ENCODE results near the gene LGALS7.
"Not testable (repeated sequence)": the region's sequence is repeated elsewhere in the genome, so short reads cannot be mapped to it uniquely, and the experiment has no call there.

LGALS7 gene

DNA sequence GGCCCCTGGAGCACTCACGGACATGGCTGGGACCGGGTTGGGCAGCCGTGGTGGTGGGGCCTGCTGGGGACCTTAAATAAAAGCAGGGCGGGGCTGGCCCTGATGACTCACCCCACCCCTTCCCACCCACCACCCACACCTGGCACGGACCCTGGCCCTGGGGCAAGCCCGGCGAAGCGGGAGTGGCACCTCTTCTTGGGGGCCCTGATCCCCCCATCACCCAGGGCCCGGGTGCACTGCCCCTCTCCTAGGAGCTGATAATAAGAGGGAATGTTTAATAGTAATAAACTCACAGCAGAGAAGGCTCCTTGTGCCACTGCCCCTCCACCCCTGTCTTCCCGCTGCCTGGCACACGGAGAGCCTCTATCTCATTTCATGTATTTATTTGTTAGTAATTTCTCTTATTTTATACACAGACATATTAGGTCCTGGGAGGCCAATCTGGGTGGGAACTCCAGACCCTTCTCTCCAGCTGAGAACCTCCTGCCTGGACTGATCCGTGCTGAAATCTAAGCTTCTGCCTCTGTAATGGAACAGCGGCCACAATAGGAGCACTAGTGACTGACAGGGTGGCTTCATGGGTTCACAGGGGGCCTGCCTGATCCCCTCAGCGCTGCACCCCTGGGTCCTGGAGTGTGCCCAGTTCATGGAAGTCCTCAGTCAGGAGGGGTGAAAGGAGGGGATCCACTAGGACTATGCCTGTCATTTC lies at the start of gene LGALS7:
TSS of gene LGALS7 (minus strand) at position 49 of the 709 bp plus-strand sequence. CDS start at position 24, 25 bp downstream.
- no peak for DNase-seq

DNA sequence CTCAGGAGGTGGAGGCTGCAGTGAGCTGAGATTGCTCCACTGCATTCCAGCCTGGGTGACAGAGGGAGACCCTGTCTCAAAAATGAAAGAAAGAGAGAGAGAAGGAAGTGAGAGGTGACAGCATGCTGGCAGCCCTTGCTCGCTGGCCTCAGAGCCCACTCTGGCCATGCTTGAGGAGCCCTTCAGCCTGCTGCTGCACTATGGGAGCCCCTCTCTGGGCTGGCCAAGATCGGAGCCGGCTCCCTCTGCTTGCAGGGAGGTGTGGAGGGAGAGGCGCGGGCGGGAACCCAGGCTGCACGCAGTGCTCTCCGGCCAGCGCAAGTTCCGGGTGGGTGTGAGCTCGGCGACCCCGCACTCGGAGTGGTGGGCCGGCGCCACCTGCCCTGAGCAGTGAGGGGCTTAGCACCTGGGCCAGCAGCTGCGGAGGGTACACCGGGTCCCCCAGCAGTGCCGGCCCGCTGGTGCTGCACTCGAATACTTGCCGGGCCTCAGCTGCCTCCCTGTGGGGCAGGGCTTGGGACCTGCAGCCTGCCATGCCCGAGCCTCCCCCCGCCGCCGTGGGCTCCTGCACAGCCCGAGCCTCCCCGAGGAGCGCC lies 48.0 kb upstream of the LGALS7 start:
- not testable (repeated sequence) for DNase-seq

DNA sequence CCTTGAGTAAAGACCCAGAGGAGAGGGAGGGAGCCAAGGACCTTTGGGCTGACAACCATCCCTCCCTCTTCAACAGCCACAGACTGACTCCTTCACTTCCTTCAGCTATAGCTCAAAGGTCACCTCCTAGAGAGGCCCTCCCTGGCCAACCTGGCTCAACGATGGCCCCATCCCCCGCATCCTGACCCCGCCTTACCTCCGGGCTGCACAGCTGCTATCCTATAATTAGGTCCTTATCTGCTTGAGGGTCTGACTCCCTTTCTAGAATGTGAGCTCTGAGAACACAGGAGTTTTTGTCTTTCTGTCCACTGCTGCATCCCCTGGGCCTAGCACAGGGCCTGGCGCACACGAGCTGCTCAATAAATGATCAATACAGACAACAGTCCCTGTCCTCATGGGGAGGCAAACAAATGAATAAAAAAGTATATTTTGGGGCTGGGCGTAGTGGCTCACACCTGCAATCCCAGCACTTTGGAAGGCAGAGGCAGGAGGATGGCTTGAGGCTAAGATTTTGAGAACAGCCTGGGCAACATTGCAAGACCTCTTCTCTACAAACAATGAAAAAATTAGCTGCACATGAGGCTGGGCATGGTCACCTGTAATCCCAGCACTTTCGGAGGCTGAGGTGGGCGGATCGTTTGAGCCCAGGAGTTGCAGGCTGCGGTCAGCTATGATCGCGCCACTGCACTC lies 46.1 kb upstream of the LGALS7 start:
- no peak for DNase-seq

DNA sequence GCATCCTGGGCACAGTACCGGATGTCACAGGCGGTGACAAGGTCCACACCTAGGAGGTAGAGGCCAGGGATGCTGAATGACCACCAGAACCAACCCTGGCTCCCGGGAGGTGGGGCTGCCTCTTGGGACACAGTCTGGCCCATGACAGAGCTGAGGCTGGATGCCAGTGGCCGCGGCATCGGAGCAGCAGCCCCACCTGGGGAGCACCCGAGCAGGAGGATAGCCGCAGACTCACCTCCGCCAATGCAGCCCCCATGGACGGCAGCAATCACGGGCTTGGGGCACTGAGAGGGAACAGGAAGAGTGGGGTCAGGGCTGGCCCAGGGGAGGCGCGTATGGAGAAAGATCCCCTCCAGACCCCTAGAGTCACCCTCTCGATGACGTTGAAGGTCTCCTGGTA lies 43.8 kb upstream of the LGALS7 start:
- no peak for DNase-seq

DNA sequence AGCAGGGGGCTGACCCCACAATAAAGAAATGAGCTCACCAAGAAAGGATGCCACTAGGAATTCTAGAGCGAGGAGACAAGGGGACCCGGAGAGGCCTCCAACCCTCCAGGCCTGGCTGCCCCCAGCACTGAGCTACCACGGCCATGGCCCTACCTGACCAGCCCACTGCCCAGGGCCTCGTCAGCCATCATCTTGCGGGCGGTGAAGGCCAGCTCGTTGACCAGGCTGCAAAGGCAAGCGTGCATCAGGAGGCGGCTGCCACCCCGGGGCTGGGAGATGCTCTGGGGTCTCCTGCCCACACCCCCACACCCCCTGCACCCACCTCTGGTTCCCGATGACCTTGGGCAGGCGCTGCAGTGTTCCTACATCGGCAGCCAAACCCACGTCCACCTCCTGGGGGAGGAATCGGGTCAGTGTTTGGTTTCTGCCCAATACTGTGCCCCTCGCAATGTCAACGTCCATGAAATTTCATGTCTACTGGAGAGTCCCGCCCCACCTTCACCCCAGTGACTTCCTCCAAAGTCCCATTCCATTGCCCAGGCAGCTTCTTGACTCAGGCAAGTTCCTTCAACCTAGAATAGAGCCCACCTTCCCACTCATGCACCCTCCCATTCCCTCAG lies 42.9 kb upstream of the LGALS7 start:
- DNase-seq, result no peak

DNA sequence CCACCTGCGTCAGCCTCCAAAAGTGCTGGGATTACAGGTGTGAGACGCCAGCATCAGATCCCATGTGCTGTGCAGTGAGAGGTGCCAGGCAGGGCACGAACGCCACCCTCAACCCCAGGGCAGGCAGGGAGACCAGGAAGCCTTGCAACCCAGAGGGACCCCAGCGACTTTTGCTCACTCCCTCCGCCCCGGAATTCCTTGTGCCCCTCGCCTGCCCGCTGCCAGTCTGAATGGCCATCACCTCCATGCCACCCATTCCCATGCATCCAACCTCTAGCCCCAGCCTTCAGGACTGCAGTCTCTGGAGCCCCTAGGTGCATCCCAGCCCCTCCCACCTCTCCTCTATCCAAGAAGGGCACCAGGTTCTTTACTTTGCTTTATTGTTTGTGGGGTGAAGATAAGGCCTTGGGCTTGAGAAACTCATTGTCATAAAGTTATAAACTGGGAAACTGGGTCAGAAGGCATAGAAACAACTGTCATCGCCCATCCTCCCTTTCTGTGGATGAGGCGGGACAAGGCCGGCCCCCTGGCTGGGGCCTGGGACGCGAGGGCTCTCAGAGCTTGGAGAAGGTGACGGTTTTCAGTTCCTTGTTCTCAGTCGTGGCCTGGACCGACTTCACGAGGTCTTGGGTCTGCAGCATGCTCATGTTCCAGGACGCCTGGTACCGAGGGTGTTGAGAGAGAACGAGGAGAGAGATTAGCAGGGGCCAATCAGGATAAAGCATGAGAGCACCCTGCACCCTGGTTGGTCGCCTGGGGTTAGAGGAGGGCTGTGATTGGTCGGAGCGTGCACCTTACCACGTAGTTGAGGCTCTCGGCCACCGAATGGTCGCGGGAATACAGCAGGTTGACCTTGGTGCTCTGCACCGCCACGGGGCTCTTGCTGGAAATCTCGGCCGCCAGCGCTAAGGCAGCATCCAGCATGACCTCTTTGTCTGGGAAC lies 42.0 kb upstream of the LGALS7 start:
- DNase-seq, result no peak

DNA sequence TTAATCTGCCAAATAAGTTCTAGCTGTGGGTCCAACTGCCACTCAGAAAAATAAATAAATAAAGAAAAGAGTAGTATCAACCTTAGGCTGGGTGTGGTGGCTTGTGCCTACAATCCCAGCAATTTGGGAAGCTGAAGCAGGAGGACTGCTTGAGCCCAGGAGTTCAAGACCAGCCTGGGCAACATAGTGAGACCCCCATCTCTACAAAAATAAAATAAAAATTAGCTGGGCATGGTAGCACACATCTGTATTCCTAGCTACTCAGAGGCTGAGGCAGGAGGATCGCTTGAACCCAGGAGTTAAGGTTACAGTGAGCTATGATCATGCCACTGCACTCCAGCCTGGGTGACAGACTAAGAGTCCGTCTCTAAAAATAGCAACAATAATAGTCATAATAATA lies 40.6 kb upstream of the LGALS7 start:
- DNase-seq, result not testable (repeated sequence)

DNA sequence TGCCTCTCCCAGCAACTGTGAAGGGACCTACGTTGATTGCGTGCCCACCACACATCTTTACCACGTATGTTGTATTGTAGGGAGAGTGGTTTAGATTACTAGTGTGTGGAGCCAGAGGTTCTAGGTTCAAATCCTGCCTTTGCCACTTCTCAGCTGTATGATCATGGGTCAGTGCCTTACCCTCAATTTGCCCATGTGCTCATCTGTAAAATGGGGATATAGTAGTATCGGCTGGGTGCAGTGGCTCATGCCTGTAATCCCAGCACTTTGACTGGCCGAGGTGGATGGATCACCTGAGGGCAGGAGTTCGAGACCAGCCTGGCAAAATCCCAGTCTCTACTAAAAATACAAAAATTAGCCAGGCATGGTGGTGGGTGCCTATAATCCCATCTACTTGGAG lies 40.0 kb upstream of the LGALS7 start:
- DNase-seq, result no peak

DNA sequence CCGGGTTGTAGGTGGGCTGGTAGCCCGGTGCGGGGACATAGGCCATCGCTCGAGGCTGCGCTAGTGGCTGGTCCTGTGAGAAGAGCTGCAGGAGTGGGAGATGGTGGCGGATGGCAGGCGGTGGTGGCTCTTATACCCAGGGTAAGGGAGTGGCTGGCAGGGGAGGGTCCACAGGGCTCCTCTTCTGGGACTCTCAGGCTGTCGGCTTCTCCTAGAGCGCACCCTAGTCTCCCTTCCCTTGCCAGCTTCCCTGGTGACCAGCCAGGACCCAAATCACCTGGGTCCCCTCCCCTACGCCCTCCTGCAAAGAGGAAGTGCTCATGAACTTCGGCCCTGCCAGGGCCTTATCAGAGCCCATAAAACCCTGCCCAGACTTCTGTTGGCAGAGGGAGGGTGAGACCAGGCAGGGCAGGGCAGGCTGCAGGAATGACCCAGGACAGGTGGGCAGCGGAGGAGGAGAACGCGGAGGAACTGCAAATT lies 39.6 kb upstream of the LGALS7 start, which contains the start of gene LGALS4:
TSS of gene LGALS4 (minus strand) at position 105 of the 480 bp plus-strand sequence. CDS start at position 46, 59 bp downstream.
- no peak for DNase-seq

DNA sequence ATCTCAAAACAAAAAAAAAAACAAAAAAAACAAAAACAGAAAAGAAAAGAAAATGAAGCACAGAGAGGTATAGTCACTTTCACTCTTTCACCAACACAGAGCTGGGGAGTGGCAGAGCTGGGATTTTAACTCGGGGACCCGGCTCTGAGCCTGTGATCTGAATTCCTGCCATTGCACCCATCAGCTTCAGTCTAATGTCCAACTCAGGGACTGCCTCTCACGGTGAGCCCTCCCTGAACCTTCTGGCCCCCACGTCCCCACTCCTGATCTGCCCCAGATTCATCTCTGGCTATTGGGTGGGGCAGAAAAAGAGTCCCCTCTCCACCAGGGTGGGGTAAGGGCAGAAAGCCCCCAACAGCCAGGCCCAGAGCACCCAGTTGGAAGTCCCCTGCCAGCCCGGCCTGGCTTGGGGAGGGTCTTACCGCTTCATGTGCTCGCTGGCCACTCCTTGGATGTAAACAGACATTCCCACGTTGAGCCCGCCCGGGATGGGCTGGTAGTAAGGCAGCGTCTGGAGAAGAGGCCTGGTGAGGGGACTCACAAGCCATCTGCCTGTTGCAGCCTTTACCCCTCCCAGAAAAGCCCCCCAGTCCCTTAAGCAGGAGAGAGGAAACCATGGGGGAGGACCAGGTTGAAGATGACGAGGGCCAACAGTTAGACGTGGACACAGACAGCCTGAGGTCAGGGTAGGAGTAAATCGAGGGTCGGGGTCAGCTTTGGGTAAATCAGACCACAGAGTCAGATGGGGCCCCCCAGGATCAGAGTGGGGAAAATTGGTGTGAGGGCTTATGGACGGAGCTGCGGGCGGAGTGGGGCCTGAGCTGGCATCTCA lies 38.9 kb upstream of the LGALS7 start:
- DNase-seq, result no peak

DNA sequence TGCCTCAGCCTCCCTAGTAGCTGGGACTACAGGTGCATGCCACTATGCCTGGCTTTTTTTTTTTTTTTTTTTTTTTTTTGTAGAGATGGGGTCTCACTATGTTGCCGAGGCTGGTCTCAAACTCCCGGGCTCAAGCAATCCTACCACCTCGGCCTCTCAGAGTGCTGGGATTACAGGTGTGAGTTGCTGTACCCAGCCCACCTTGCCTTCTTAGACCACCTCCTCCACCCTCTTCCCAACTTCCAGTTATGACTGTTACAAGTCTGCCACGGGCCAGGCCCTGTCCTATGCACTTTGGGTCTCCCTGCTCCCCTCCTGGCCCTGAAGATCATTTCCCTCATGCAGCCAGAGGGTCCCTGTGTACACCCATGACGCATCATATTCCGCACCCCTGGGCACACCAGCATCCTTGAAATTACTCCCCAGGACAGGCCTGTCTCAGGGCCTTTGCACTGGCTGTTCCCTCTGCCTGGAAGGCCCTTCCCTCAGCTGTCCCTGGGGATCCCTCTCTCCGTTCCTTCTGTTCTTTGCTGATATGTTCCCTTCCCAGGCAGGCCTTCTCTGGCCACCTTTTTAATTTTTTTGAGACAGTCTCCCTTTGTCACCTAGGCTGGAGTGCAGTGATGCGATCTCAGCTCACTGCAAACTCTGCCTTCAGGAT lies 36.4 kb upstream of the LGALS7 start:
- no peak for DNase-seq

DNA sequence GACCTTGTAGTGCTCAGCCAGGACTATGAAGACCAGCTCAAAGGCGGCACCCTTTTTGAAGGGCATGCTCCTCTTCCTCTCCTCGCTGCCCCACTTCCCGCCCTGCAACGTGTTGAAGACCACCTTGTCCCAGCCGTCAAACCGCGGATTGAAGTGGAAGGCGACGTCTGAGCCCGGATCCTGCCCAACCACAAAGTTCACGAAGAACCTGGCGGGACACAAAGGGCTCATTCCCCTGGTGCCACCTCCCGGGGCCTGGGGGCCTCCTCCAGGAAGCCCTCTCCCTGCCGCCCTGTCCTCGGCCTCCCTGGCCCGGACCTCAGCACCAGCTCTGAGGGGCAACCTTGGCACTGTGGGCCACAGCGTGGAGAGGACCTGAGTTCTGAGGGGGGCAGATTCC lies 35.4 kb upstream of the LGALS7 start:
- no peak for DNase-seq

DNA sequence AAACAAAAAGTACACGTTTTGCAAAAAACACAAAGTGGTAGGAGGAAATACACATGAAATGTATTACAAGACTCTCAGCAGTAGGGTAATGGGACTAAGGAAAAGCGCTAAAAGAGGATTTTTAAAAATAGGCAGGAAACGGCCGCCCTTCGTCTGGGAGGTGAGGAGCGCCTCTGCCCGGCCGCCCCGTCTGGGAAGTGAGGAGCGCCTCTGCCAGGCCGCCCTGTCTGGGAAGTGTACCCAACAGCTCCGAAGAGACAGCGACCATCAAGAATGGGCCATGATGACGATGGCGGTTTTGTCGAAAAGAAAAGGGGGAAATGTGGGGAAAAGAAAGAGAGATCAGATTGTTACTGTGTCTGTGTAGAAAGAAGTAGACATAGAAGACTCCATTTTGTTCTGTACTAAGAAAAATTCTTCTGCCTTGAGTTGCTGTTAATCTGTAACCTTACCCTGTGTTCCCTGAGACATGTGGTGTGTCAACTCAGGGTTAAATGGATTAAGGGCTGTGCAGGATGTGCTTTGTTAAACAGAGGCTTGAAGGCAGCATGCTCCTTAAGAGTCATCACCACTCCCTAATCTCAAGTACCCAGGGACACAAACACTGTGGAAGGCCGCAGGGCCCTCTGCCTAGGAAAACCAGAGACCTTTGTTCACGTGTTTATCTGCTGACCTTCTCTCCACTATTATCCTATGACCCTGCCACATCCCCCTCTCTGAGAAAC lies 34.2 kb upstream of the LGALS7 start:
- not testable (repeated sequence) for DNase-seq

DNA sequence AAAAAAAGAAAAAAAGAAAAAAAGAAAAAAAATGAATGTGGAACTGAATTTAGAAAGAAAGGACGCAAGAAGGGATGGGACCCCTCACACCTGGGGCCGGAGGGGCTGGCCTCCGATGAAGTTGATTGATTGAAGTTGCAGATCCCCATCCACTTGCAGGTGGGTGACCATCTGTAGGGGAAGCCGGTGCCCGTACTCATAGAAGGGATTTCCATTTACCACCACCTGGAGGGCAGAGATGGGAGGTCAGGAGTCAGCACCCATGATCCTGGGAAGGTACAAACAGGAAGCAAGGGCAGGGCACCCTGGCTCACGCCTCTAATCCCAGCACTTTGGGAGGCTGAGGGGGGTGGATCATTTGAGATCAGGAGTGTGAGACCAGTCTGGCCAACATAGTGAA lies 33.1 kb upstream of the LGALS7 start:
- no peak for DNase-seq

DNA sequence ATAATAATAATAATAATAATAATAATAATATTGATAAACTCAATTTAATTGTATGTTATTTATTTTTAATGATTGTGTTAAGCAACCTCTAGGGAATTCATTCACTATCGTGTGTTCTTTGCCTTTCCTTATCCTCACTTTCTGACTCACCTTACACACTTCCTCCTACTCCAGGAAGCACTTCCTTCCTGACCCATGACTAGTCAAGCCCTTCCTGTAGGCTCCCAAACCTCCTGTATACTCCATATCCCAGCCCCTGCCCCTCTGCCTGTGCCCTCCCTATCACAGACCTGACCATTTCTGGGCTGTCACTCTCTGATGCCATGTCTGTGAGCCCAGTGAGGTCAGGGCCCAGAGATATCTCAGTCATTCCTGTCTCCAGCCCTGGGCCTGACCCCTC lies 31.9 kb upstream of the LGALS7 start:
- DNase-seq, result no peak

DNA sequence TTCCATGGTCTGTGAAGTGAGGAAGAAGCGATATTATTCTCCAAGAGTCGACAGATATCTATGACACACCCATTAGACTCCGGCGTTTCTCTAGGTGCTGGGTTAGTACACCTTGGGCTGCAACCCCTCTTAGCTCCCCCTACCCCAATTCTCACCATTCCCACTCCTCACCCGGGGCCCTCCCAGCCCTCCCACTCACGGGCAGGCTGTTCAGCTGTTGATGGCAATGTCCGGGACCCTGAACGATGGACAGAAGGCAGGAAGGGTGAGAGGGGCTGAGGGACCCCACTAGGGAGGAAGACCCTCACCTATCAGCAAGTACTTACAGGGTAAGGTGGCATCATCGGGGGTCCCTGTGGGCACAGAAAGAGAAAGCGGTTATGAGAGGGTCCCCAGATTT lies 30.2 kb upstream of the LGALS7 start:
- no peak for DNase-seq

DNA sequence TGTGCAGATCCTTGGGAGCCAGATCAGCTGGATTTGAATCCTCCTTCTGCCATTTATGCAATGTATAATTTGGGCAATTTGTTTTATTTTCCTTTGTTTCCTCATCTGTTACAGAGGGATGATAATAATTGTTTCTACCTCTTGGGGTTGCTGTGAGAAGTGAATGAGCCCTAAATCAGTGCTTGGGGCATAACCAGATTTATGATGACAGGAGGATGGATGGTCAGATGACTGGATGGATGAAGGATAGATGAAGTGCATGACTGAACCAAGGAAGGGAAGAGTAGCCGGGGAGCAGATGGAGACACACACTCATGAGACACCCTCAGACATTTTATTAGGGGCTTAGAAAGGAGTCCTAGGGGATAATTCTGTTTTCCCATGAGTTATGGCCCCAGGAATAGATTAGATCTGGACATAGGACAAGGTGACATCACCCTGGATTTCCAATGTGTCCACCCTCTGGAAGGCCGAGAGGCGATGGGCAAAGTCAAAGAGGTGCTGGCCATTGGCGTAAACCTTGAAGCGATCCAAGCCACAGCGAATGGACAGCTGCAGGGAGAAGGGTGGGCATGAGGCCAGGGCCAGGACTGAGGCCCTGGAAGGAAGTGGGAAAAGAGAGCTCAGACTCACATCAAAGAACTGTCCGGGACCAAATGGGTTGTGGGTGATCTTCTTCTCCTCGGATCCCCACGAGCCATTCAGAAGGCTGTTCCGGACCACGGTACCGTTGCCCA lies 28.2 kb upstream of the LGALS7 start:
- no peak for DNase-seq

DNA sequence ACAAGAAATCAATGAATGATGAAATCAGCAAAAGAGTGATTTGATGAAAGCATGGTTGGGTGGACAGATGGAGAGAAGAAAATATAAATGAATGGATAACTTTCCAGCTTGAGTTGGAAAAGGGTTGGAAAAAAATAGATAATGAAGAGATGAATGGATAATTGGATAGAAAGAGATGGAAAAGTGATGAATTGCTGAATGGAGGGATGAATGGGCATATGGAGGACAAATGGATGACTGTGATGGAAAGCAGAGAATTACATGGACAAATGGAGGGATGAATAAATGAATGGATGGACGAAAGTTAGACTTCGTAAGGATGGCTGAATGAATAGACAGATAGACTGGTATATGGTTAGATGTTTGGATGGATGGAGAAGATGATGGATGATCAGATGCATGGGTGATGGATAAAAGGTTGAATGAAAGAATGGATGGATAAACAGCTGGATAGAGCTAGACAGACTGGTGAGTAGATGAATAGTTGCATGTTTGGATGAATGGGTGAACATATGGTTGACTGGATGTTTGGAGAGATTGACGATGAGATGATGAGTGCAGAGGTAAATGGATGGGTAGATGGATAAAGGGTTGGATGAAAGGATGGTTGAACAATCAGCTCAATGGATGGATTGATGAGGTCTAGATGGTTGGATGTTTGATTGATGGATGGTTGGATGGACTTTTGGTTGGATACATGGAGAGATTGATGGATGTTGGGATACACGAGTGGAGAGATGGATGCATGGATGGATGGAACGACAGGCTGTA lies 27.4 kb upstream of the LGALS7 start:
- DNase-seq, result no peak

DNA sequence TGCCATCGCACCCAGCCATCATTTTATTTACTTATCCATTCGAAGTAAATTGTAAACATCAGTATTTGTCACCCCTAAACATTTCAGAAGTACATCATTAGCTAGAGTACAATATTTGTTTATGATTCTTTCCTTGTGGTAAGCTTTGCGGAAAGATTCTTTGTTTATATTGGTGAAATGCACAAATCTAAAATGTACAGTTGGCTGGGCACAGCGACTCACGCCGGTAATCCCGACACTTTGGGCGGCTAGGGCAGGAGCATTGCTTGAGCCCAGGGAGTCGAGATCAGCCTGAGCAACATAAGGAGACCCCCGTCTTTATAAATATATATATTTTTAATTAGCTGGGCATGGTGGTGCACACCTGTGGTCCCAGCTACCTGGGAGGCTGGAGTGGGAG lies 25.8 kb upstream of the LGALS7 start:
- no peak for DNase-seq

Measured in NCI-H446 (cell line).